Caco-2 (cell line): ENCODE measurements around the gene NKAIN1. TPM values are rescaled to one million over a fixed set of nuclear protein-coding genes. Genes with fewer than 3 reads are reported as not detected.

Experiments
- BruUV-seq: library from RNA; stranded (reverse); fragments of 400-500 nt; replicated peaks from 2 replicates; lab custom pipeline; 2021; lab: Mats Ljungman, UMichigan
- CTCF ChIA-PET: fragments of 300-600 bp; sonication (Branson Sonifier 250); formaldehyde crosslinking; loops from one replicate; lab custom pipeline; 2022; ENCODE audit warnings: antibody characterized with exemption; lab: Charles Lee
- POLR2A ChIA-PET: fragments of 300-600 bp; sonication (Branson Sonifier 250); formaldehyde crosslinking; loops from one replicate; lab custom pipeline; 2022; ENCODE audit warnings: antibody characterized with exemption; lab: Charles Lee
- DNase-seq, 2 experiments: peaks; one replicate each; pipeline versions ENCODE4 v3.0.0 to v3.0.0-alpha.2; 2020 to 2022
- H3K27me3 ChIP-seq: replicated peaks from 2 replicates; pipeline ENCODE4 v1.6.0; 2011; ENCODE audit warnings: low read length; ENCODE audit not compliant: control insufficient read depth, insufficient read depth
- H3K36me3 ChIP-seq: 2 replicates; pipeline ENCODE4 v1.5.1; 2011; ENCODE audit warnings: low read length; ENCODE audit not compliant: control insufficient read depth, insufficient read depth
- H3K4me1 ChIP-seq: fragments of 250-450 bp; sonication (Bioruptor Pico); 2 replicates; pipeline ENCODE4 v1.5.1; 2020; ENCODE audit warnings: mild to moderate bottlenecking
- H3K4me3 ChIP-seq: 2 replicates; pipeline ENCODE4 v1.5.1; 2011; ENCODE audit warnings: low read depth, mild to moderate bottlenecking, control low read depth, low read length
- H3K9me3 ChIP-seq: fragments of 250-450 bp; sonication (Bioruptor Pico); 2 replicates; pipeline ENCODE4 v1.5.1; 2020; ENCODE audit warnings: mild to moderate bottlenecking, moderate library complexity
- H3K27ac Mint-ChIP-seq: one replicate; pipeline ENCODE4 v1.8.0; 2022; ENCODE audit warnings: mixed read lengths; ENCODE audit not compliant: unreplicated experiment
- H3K27me3 Mint-ChIP-seq: one replicate; pipeline ENCODE4 v1.8.0; 2022; ENCODE audit warnings: mixed read lengths; ENCODE audit not compliant: insufficient read depth, unreplicated experiment
- H3K36me3 Mint-ChIP-seq: one replicate; pipeline ENCODE4 v1.8.0; 2022; ENCODE audit warnings: mild to moderate bottlenecking, mixed read lengths; ENCODE audit not compliant: insufficient read depth, unreplicated experiment
- H3K4me1 Mint-ChIP-seq: one replicate; pipeline ENCODE4 v1.8.0; 2022; ENCODE audit warnings: low read depth, mixed read lengths; ENCODE audit not compliant: unreplicated experiment
- H3K4me3 Mint-ChIP-seq: one replicate; pipeline ENCODE4 v1.8.0; 2022; ENCODE audit warnings: mild to moderate bottlenecking, moderate library complexity, mixed read lengths; ENCODE audit not compliant: unreplicated experiment
- H3K9me3 Mint-ChIP-seq: one replicate; pipeline ENCODE4 v1.8.0; 2022; ENCODE audit warnings: mixed read lengths; ENCODE audit not compliant: unreplicated experiment
- CTCF ChIP-seq, 2 experiments: fragments of 200-600 bp in 1 of 2; IDR thresholded peaks; 1 replicate in 1 of 2; 2 replicates in 1 of 2; pipeline versions ENCODE4 v1.5.1 to v1.8.0; 2011 to 2022; ENCODE audit warnings: antibody characterized with exemption in 1 of 2, control low read depth in 1 of 2, inconsistent platforms in 1 of 2, low read depth in 1 of 2, low read length in 1 of 2, mild to moderate bottlenecking in 1 of 2, moderate library complexity in 1 of 2; ENCODE audit not compliant: insufficient read depth in 1 of 2, severe bottlenecking in 1 of 2, unreplicated experiment in 1 of 2
- intact Hi-C: fragments of 100-400 bp; cut with micrococcal nuclease; formaldehyde crosslinking; loops from one replicate; pipeline ENCODE4 v1.10.0; 2022; ENCODE audit not compliant: unreplicated experiment
- total RNA-seq: library from RNA; stranded (reverse); gene quantifications from 2 replicates; pipeline ENCODE4 v1.2.3, GENCODE V29; 2022

Gene NKAIN1
- total RNA-seq, 1 experiment from 2014 or later, result not detected

DNA sequence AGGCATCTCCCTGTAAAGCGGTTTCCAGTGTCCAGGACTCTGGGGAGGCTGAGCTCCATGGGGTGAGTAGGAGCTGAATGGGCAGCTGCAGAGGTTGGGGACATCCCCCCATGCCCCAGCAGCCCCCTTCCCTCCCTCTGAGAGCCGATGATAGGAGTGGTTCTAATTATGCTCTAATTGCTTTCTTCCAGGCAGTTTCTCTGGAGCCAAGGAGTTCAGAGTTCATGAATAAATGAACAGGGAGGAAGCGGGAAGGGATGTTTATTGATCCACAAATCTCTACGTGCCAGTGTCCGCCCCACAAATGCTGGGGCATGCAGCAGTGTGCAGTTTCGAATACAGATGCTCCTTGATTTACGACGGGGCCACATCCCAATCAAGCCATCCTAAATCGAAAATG, 15.6 kb downstream of the NKAIN1 start:
- H3K9me3 ChIP-seq, result no peaks in the 10 kb centered on the region
- H3K4me3 ChIP-seq, result no peak overlapping the region
- intact Hi-C loops, result no loop called here
- H3K4me1 ChIP-seq, result no peaks in the 10 kb centered on the region
- H3K27me3 ChIP-seq, result no peaks in the 10 kb centered on the region
- ChIA-PET CTCF (no interaction called here), POLR2A (no interaction called here)
- H3K36me3 Mint-ChIP-seq, result no peaks in the 10 kb centered on the region
- H3K4me3 Mint-ChIP-seq, result no peak overlapping the region
- H3K27ac Mint-ChIP-seq, result no peak overlapping the region
- no peaks in the 10 kb centered on the region for H3K9me3 Mint-ChIP-seq
- no TSS peak for BruUV-seq
- H3K4me1 Mint-ChIP-seq, result no peaks in the 10 kb centered on the region
- no peak for DNase-seq
- no peaks in the 10 kb centered on the region for H3K36me3 ChIP-seq
- TF ChIP-seq CTCF (IDR thresholded peaks at IDR 0.05; ENCODE audit: insufficient read depth in 1 of 2, low read depth in 1 of 2, low read length in 1 of 2, severe bottlenecking in 1 of 2, unreplicated experiment in 1 of 2), result no peak
- H3K27me3 Mint-ChIP-seq, result no peaks in the 10 kb centered on the region

GRCh38 chr1:31222176-31222575, 17.5 kb downstream of the NKAIN1 start:
- ChIA-PET POLR2A (no interaction called here), CTCF (no interaction called here)
- intact Hi-C loops, result no loop called here

DNA sequence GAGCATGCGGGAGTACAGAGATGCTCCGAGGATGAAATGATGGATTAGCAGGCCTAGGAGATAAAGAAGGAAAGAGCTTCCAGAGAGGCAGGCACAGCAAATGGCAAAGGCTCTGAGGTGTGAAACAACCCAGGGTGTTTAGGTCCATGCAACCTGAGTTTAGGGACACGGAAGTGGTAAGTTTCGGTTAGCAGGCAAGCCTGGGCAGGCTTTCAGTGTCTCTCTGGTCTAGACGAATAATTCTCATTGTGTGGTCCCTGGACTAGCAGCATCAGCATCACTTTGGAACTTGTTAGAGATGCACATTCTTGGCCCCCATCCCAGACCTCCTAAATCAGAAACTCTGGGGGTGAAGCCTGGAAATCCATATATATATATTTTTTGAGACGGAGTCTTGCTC, 18.6 kb downstream of the NKAIN1 start:
- intact Hi-C loops, result no loop called here
- Mint-ChIP-seq H3K4me1 (no peaks in the 10 kb centered on the region), H3K9me3 (no peaks in the 10 kb centered on the region), H3K27me3 (no peaks in the 10 kb centered on the region), H3K4me3 (no peak overlapping the region), H3K36me3 (no peaks in the 10 kb centered on the region), H3K27ac (no peak overlapping the region)
- Histone ChIP-seq H3K27me3 (no peaks in the 10 kb centered on the region), H3K4me3 (no peak overlapping the region), H3K4me1 (no peaks in the 10 kb centered on the region), H3K36me3 (no peaks in the 10 kb centered on the region), H3K9me3 (no peaks in the 10 kb centered on the region)
- no peak for DNase-seq
- POLR2A ChIA-PET, result no interaction called here
- no peak for TF ChIP-seq CTCF (IDR thresholded peaks at IDR 0.05; ENCODE audit: insufficient read depth in 1 of 2, low read depth in 1 of 2, low read length in 1 of 2, severe bottlenecking in 1 of 2, unreplicated experiment in 1 of 2)
- BruUV-seq, result no TSS peak
- CTCF ChIA-PET, result no interaction called here

More at GRCh38 chr1:31222176-31222575, 17.5 kb downstream of the NKAIN1 start:
- no peak for DNase-seq
- Mint-ChIP-seq H3K27me3 (no peaks in the 10 kb centered on the region), H3K36me3 (no peaks in the 10 kb centered on the region), H3K27ac (no peak overlapping the region), H3K4me3 (no peak overlapping the region), H3K9me3 (no peaks in the 10 kb centered on the region), H3K4me1 (no peaks in the 10 kb centered on the region)
- no peaks in the 10 kb centered on the region for H3K9me3 ChIP-seq
- H3K36me3 ChIP-seq, result no peaks in the 10 kb centered on the region
- H3K4me3 ChIP-seq, result no peak overlapping the region
- TF ChIP-seq CTCF (IDR thresholded peaks at IDR 0.05; ENCODE audit: insufficient read depth in 1 of 2, low read depth in 1 of 2, low read length in 1 of 2, severe bottlenecking in 1 of 2, unreplicated experiment in 1 of 2), result no peak
- H3K27me3 ChIP-seq, result no peaks in the 10 kb centered on the region
- no peaks in the 10 kb centered on the region for H3K4me1 ChIP-seq
- BruUV-seq, result no TSS peak
